Peyer's patch (tissue), 4 donors: ENCODE measurements around the gene MCTP2. TPM values are rescaled to one million over a fixed set of nuclear protein-coding genes. Genes with fewer than 3 reads are reported as not detected.

Experiments used
- DNase-seq, 3 donors: peaks; one replicate each; pipeline ENCODE4 v3.0.0-alpha.2; 2017 to 2019
- H3K27ac ChIP-seq, 4 donors: fragments of 200-600 bp; sonication (generic); one replicate each; pipeline ENCODE4 v1.5.1; 2016 to 2019
- H3K27me3 ChIP-seq, 2 donors: fragments of 200-600 bp; sonication (generic); one replicate each; pipeline ENCODE4 v1.5.1; 2019
- H3K36me3 ChIP-seq, 3 donors: fragments of 200-600 bp; sonication (generic); one replicate each; pipeline ENCODE4 v1.5.1; 2016 to 2019
- H3K4me1 ChIP-seq, 4 donors: fragments of 200-600 bp; sonication (generic); one replicate each; pipeline ENCODE4 v1.5.1; 2016 to 2019
- H3K4me3 ChIP-seq, 4 donors: fragments of 200-600 bp; sonication (generic); 1 replicate in 3 of 4; 2 replicates in 1 of 4; pipeline ENCODE4 v1.5.1; 2016 to 2019; ENCODE audit warnings: mild to moderate bottlenecking in 1 of 4
- H3K9me3 ChIP-seq, 4 donors: fragments of 200-600 bp; sonication (generic); one replicate each; pipeline ENCODE4 v1.5.1; 2016 to 2019; ENCODE audit warnings: mild to moderate bottlenecking in 1 of 4
- POLR2A ChIP-seq, 2 donors: fragments of 450-650 bp; IDR thresholded peaks; one replicate each; pipeline ENCODE4 v1.5.1; 2017; ENCODE audit warnings: antibody characterized with exemption in 2 of 2, mild to moderate bottlenecking in 2 of 2, moderate library complexity in 2 of 2
- total RNA-seq, 4 donors: library from RNA; depleted of rRNA; stranded (reverse); fragments of >200 nt; gene quantifications; one replicate each; pipeline ENCODE4 v1.1.0, GENCODE V29; 2016
- TF ChIP-seq, protein P1 (sequence below), 6 experiments: fragments of 450-650 bp in 4 of 6; fragments of 200-600 bp in 2 of 6; sonication (generic) in 1 of 6; IDR thresholded peaks; one replicate each; pipeline ENCODE4 v1.5.1; 2017 to 2019; ENCODE audit warnings: antibody characterized with exemption in 6 of 6, mild to moderate bottlenecking in 3 of 6, moderate library complexity in 1 of 6

Gene MCTP2
- total RNA-seq, 4 donors from 2014 or later: 40.8 to 241 (median 74.0) TPM

DNA sequence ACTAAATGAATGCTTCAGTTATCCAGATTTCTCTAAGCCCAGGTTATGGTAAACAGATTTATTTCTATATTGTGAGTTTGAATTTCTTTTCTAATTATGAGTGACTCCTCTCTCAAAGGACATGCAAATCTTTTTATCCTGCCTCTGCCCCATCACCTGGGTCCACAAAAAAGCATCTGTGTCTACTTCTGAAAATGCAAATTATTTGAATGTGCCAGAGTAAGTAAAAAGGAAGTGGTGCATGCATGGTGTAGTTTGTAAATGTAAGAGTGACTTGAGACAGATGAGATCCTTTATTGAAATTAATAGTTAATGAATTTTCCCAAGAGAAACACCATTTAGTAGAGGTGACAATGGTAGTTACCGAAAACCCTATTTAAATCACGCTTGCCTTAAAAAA, 26.9 kb downstream of the MCTP2 start:
- peak overlapping the region in 1 of 4 donors; percentile 53 for H3K27ac ChIP-seq
- TF ChIP-seq, protein P1, sequence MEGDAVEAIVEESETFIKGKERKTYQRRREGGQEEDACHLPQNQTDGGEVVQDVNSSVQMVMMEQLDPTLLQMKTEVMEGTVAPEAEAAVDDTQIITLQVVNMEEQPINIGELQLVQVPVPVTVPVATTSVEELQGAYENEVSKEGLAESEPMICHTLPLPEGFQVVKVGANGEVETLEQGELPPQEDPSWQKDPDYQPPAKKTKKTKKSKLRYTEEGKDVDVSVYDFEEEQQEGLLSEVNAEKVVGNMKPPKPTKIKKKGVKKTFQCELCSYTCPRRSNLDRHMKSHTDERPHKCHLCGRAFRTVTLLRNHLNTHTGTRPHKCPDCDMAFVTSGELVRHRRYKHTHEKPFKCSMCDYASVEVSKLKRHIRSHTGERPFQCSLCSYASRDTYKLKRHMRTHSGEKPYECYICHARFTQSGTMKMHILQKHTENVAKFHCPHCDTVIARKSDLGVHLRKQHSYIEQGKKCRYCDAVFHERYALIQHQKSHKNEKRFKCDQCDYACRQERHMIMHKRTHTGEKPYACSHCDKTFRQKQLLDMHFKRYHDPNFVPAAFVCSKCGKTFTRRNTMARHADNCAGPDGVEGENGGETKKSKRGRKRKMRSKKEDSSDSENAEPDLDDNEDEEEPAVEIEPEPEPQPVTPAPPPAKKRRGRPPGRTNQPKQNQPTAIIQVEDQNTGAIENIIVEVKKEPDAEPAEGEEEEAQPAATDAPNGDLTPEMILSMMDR (IDR thresholded peaks at IDR 0.05): no peak
- TF ChIP-seq POLR2A (IDR thresholded peaks at IDR 0.05): no peak
- no peaks in the 10 kb centered on the region for H3K27me3 ChIP-seq
- peak in 2 of 3 donors; percentile 54 to 57 for DNase-seq
- H3K36me3 ChIP-seq: no peaks in the 10 kb centered on the region
- H3K4me3 ChIP-seq: no peak overlapping the region
- H3K4me1 ChIP-seq: peaks cover 0 to 18% (median 6%) of the 10 kb centered on the region in 4 donors
- no peaks in the 10 kb centered on the region for H3K9me3 ChIP-seq

DNA sequence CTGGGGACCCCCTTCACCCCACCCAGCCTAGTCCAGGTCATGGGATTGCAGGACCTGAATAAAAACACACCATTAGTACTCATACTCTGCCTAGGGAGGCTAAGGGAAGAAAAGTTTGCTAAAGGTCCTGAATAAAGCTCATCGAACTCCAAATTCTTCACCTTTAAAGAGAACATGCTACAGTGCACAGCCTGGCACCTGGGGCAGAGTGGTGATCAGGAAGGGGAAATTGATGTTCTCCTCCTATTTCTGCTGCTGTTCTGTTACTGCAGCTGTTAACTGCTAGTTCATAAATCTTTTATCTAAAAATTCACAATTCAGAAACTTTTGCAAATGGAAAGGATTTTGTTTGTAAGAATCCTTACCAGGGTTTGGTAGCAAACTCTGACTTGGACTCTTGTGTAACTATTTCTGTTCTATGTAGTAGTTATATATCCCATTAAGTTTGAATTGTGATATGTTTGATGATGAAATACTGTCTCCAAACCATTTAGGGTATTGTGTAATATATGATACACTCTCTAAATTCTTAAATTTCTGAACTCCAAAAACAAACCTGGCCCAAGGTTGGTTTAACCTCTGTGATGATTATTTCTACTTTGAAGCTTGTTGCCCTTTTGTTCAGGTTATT, 27.9 kb downstream of the MCTP2 start:
- Histone ChIP-seq H3K4me1 (peaks cover 0 to 18% (median 4%) of the 10 kb centered on the region in 4 donors), H3K36me3 (no peaks in the 10 kb centered on the region), H3K27me3 (no peaks in the 10 kb centered on the region), H3K9me3 (no peaks in the 10 kb centered on the region), H3K4me3 (no peak overlapping the region), H3K27ac (peak overlapping the region in 1 of 4 donors; percentile 51)
- TF ChIP-seq, protein P1 (IDR thresholded peaks at IDR 0.05): no peak
- TF ChIP-seq POLR2A (IDR thresholded peaks at IDR 0.05): no peak
- DNase-seq: no peak

DNA sequence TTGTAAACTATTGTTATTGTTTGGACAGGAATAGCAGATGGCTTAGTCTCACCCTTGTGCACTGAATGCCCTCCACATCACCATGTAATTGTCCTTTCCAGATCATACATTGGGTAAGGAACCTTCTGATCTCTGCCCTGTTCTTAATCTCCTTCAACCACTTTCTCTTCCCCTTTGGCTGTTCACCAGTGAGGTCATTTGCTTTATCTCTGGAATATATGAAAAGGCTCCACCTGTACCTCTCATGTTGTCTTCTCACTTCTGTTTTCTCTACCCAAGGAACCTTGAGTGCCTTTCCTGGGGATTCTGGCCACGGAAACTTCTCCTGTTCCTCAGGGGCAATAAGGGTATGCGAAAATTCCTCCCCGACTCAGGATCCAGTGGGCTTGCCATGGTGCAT, 28.5 kb downstream of the MCTP2 start:
- Histone ChIP-seq H3K36me3 (no peaks in the 10 kb centered on the region), H3K27ac (peak overlapping the region in 1 of 4 donors; percentile 51), H3K9me3 (no peaks in the 10 kb centered on the region), H3K4me1 (peaks cover 0 to 18% (median 4%) of the 10 kb centered on the region in 4 donors), H3K4me3 (no peak overlapping the region), H3K27me3 (no peaks in the 10 kb centered on the region)
- no peak for DNase-seq
- TF ChIP-seq, protein P1 (IDR thresholded peaks at IDR 0.05): no peak
- no peak for TF ChIP-seq POLR2A (IDR thresholded peaks at IDR 0.05)

DNA sequence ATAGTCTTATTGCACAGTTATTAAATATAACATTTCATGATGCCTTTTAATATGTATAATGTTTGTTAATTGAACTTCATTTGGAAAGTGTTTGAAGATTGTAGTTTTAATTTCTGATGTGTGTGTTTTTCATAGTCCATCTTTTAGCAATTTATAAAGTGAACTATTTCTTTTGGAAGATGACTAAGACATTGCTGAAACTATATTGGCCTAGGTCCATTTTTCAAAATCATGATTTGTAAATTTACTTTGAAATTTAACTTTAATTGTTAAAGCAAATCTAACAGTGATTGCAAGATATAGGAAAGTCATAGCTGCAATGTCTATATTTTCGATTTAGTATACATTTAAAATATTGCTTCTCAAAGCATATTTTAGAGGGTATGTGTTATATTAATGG, 30.8 kb downstream of the MCTP2 start:
- DNase-seq: no peak
- H3K27me3 ChIP-seq: no peaks in the 10 kb centered on the region
- no peak overlapping the region for H3K27ac ChIP-seq
- H3K4me3 ChIP-seq: no peak overlapping the region
- peaks cover 0 to 11% (median 4%) of the 10 kb centered on the region in 4 donors for H3K4me1 ChIP-seq
- H3K9me3 ChIP-seq: no peaks in the 10 kb centered on the region
- no peaks in the 10 kb centered on the region for H3K36me3 ChIP-seq
- TF ChIP-seq, protein P1 (IDR thresholded peaks at IDR 0.05): no peak
- TF ChIP-seq POLR2A (IDR thresholded peaks at IDR 0.05): no peak

DNA sequence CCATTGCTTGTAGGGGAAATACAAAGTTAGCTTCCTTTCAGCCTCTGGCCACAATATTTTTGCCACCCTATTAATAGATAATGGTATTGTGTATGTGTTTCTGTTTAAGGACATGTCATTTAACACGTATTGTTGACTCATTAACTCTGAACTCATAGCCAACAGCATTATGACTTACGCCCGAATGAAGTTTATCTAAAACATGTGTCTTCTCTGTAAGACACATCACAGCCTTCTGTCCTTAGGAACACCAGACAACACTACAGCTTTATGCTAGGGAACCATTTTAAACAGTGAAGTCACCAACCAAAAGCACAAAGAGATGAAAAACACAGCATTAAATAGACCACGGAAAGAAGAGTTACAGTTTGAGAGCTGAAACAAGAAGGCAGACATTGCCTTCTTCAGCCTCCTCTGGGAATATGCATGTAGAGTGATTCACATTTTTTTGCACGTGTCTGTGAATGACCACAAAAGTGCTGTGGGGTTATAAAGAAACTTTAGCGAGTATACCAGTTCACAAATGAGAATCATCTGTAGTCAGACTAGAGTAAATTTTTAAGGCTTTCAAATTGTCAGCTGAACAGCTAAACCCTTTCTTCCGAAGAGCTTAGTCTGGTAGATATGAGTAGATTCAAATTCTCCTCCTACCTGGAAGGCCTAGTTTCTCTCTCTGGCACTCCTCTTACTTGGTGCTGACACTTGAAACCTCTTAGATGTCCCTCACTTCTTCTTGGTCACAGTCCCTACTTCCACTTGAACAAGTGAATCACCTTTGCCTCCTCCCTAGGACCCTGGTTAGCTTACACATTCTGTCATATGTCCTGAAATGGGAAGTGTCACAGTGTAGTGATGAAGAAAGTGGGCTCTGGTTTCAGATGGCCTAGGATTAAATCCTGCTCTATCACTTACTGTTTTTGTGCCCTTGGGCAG, 32.2 kb downstream of the MCTP2 start:
- Histone ChIP-seq H3K36me3 (no peaks in the 10 kb centered on the region), H3K9me3 (no peaks in the 10 kb centered on the region), H3K27ac (no peak overlapping the region), H3K4me3 (no peak overlapping the region), H3K27me3 (no peaks in the 10 kb centered on the region), H3K4me1 (peaks cover 0 to 11% (median 4%) of the 10 kb centered on the region in 4 donors)
- no peak for DNase-seq
- no peak for TF ChIP-seq POLR2A (IDR thresholded peaks at IDR 0.05)
- TF ChIP-seq, protein P1 (IDR thresholded peaks at IDR 0.05): no peak
